ENCODE measurements around the gene FOXN1. TPM values are rescaled to one million over a fixed set of nuclear protein-coding genes. Genes with fewer than 3 reads are reported as not detected.
"Not testable (repeated sequence)": the region's sequence is repeated elsewhere in the genome, so short reads cannot be mapped to it uniquely, and the experiment has no call there.

The FOXN1 gene
- total RNA-seq: not detected

- CTCF ChIA-PET: interaction anchor here (0.7 kb wide), 1 partner anchor 47 kb away, joined by 3 read pairs; no protein-coding TSS in a partner anchor
Measured at GRCh38 chr17:28505986-28506665, at the start of gene FOXN1. Gene FOXN1 (plus strand): TSS chr17:28506348. CDS start chr17:28523970, 17,622 bp downstream.

GRCh38 chr17:28457890-28458289, 48.3 kb upstream of the FOXN1 start:
- CTCF ChIA-PET: no interaction called here
- POLR2A ChIA-PET: no interaction called here

More at GRCh38 chr17:28505986-28506665, at the start of gene FOXN1:
- POLR2A ChIA-PET: no interaction called here

GRCh38 chr17:28458881-28459280, 47.3 kb upstream of the FOXN1 start:
- POLR2A ChIA-PET, CTCF ChIA-PET: not testable (repeated sequence)

GRCh38 chr17:28460901-28461300, 45.2 kb upstream of the FOXN1 start:
- ChIA-PET POLR2A (no interaction called here), CTCF (no interaction called here)

GRCh38 chr17:28466001-28466400, 40.1 kb upstream of the FOXN1 start:
- CTCF ChIA-PET: no interaction called here
- POLR2A ChIA-PET: interaction anchor here (0.6 kb wide), 1 partner anchor 170 kb away, joined by 4 read pairs; no protein-coding TSS in a partner anchor

- CTCF ChIA-PET: no interaction called here
- POLR2A ChIA-PET: no interaction called here
Measured at GRCh38 chr17:28466521-28467048, 39.6 kb upstream of the FOXN1 start.

- CTCF ChIA-PET: no interaction called here
- POLR2A ChIA-PET: no interaction called here
Measured at GRCh38 chr17:28467456-28468025, 38.6 kb upstream of the FOXN1 start.

GRCh38 chr17:28468033-28468735, 38.0 kb upstream of the FOXN1 start:
- POLR2A ChIA-PET, CTCF ChIA-PET: not testable (repeated sequence)

- CTCF ChIA-PET: no interaction called here
- POLR2A ChIA-PET: interaction anchor here (0.6 kb wide), 2 partner anchors 84 to 126 kb away, joined by 3 to 4 read pairs; no protein-coding TSS in a partner anchor
Measured at GRCh38 chr17:28468781-28469180, 37.4 kb upstream of the FOXN1 start.

- POLR2A ChIA-PET: interaction anchor here (0.6 kb wide), 2 partner anchors 85 to 125 kb away, joined by 3 to 4 read pairs; no protein-coding TSS in a partner anchor
- CTCF ChIA-PET: no interaction called here
Measured at GRCh38 chr17:28469376-28469775, 36.8 kb upstream of the FOXN1 start.

- ChIA-PET POLR2A (no interaction called here), CTCF (no interaction called here)
Measured at GRCh38 chr17:28470266-28470913, 35.8 kb upstream of the FOXN1 start.

GRCh38 chr17:28470914-28471366, 35.2 kb upstream of the FOXN1 start:
- ChIA-PET CTCF (no interaction called here), POLR2A (interaction anchor here (0.6 kb wide), 1 partner anchor 77 kb away, joined by 6 read pairs; no protein-coding TSS in a partner anchor)

- CTCF ChIA-PET: no interaction called here
- POLR2A ChIA-PET: interaction anchor here (0.6 kb wide), 1 partner anchor 78 kb away, joined by 6 read pairs; no protein-coding TSS in a partner anchor
Measured at GRCh38 chr17:28471531-28472342, 34.4 kb upstream of the FOXN1 start.

GRCh38 chr17:28472871-28473497, 33.2 kb upstream of the FOXN1 start:
- POLR2A ChIA-PET: no interaction called here

GRCh38 chr17:28473542-28473941, 32.6 kb upstream of the FOXN1 start, which contains the start of gene SLC13A2:
Gene SLC13A2 (plus strand): TSS chr17:28473644. CDS start chr17:28473713, 69 bp downstream.
- CTCF ChIA-PET: no interaction called here
- POLR2A ChIA-PET: no interaction called here

More at GRCh38 chr17:28472871-28473497, 33.2 kb upstream of the FOXN1 start:
- CTCF ChIA-PET: no interaction called here

- POLR2A ChIA-PET: no interaction called here
- CTCF ChIA-PET: no interaction called here
Measured at GRCh38 chr17:28474111-28474531, 32.0 kb upstream of the FOXN1 start.

- CTCF ChIA-PET: no interaction called here
- POLR2A ChIA-PET: no interaction called here
Measured at GRCh38 chr17:28475151-28475900, 30.8 kb upstream of the FOXN1 start.
